ENCODE measurements around the gene RPS6KL1.
A peak's percentile ranks its signal among the peaks of the same experiment; 100 is the strongest.

Gene RPS6KL1

GRCh38 chr14:74909501-74909900, 13.6 kb downstream of the RPS6KL1 start:
- Histone ChIP-seq H2AFZ (ENCODE audit: low read depth, low read length) (no peak overlapping the region), H3K4me3 (ENCODE audit: insufficient read depth in 1 of 2, low read depth in 1 of 2, low read length in 2 of 2) (no peak overlapping the region), H2BK15ac (ENCODE audit: low read depth, poor library complexity, severe bottlenecking) (peak overlapping the region; percentile 19), H3K14ac (ENCODE audit: low read length in 2 of 2) (no peak overlapping the region), H3K4me1 (ENCODE audit: control insufficient read depth, insufficient read depth, low read depth, low read length) (peaks cover 7% of the 10 kb centered on the region), H3K9ac (ENCODE audit: low read length) (no peak overlapping the region), H2AK5ac (ENCODE audit: low read length, severe bottlenecking) (no peak overlapping the region), H3K4ac (ENCODE audit: low read depth in 1 of 2, low read length in 2 of 2) (no peak overlapping the region), H3K36me3 (ENCODE audit: control insufficient read depth in 1 of 2, insufficient read depth in 2 of 2, low read depth in 1 of 2, low read length in 2 of 2) (peaks cover 13 to 30% of the 10 kb centered on the region in 2 experiments), H3K4me2 (ENCODE audit: low read length, poor library complexity, severe bottlenecking) (no peak overlapping the region), H3K23ac (ENCODE audit: low read length in 2 of 2) (no peak overlapping the region), H3K9me3 (ENCODE audit: control insufficient read depth, low read length) (no peaks in the 10 kb centered on the region), H3K79me1 (replicated peaks; ENCODE audit: low read length, poor library complexity, severe bottlenecking) (no peaks in the 10 kb centered on the region), H2BK12ac (ENCODE audit: low read length in 2 of 2) (no peak overlapping the region), H3K27ac (ENCODE audit: low read length, poor library complexity, severe bottlenecking) (no peak overlapping the region), H2BK5ac (ENCODE audit: low read depth, low read length, poor library complexity, severe bottlenecking) (no peak overlapping the region), H2BK120ac (ENCODE audit: low read depth, low read length) (no peak overlapping the region), H4K8ac (ENCODE audit: low read length) (no peak overlapping the region), H4K91ac (ENCODE audit: low read length) (no peak overlapping the region), H3K18ac (ENCODE audit: low read depth in 1 of 2, low read length in 2 of 2) (no peak overlapping the region), H3K27me3 (ENCODE audit: control insufficient read depth in 1 of 2, insufficient read depth in 1 of 2, low read length in 2 of 2) (no peaks in the 10 kb centered on the region)
- WGBS = 91% methylated on average over 14 of the region's 14 CpGs
- DNase-seq = no peak

DNA sequence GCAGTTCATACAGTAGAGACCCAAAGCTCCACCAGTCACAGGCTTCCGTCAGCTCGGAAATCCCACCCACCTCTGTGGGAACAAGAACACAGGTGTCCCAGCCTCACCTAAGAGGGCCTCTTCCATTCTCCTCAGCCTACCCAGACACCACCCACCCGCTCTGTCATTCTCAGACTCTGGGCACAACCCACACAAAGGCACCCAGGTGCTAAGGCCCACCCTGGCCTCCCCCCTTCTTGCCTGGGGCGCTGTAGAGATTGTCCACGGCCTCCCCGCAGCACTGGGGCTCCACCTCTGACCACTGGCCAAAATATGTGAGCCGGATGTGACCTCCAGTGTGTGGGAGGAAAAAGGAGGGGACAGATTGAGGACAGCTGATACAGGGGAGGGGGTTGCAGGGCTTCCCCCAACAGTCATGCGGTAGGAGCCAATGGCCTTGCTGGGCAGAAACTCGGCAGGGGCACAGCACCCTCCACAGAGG, 14.2 kb downstream of the RPS6KL1 start:
- H3K4me3 ChIP-seq (ENCODE audit: insufficient read depth in 1 of 2, low read depth in 1 of 2, low read length in 2 of 2) = no peak overlapping the region
- H2BK5ac ChIP-seq (ENCODE audit: low read depth, low read length, poor library complexity, severe bottlenecking) = no peak overlapping the region
- no peaks in the 10 kb centered on the region for H3K27me3 ChIP-seq (ENCODE audit: control insufficient read depth in 1 of 2, insufficient read depth in 1 of 2, low read length in 2 of 2)
- H3K18ac ChIP-seq (ENCODE audit: low read depth in 1 of 2, low read length in 2 of 2) = no peak overlapping the region
- H4K91ac ChIP-seq (ENCODE audit: low read length) = peak overlapping the region; percentile 18
- H3K36me3 ChIP-seq (ENCODE audit: control insufficient read depth in 1 of 2, insufficient read depth in 2 of 2, low read depth in 1 of 2, low read length in 2 of 2) = peaks cover 19 to 30% of the 10 kb centered on the region in 2 experiments
- no peak overlapping the region for H2BK12ac ChIP-seq (ENCODE audit: low read length in 2 of 2)
- no peaks in the 10 kb centered on the region for H3K9me3 ChIP-seq (ENCODE audit: control insufficient read depth, low read length)
- H3K4me1 ChIP-seq (ENCODE audit: control insufficient read depth, insufficient read depth, low read depth, low read length) = peaks cover 7% of the 10 kb centered on the region
- 91% methylated on average over 9 of the region's 9 CpGs for WGBS
- no peak for DNase-seq
- no peak overlapping the region for H2AK5ac ChIP-seq (ENCODE audit: low read length, severe bottlenecking)
- H3K14ac ChIP-seq (ENCODE audit: low read length in 2 of 2) = no peak overlapping the region
- no peak overlapping the region for H3K9ac ChIP-seq (ENCODE audit: low read length)
- no peak overlapping the region for H3K27ac ChIP-seq (ENCODE audit: low read length, poor library complexity, severe bottlenecking)
- H2AFZ ChIP-seq (ENCODE audit: low read depth, low read length) = no peak overlapping the region
- no peak overlapping the region for H3K4ac ChIP-seq (ENCODE audit: low read depth in 1 of 2, low read length in 2 of 2)
- no peak overlapping the region for H3K23ac ChIP-seq (ENCODE audit: low read length in 2 of 2)
- no peaks in the 10 kb centered on the region for H3K79me1 ChIP-seq (replicated peaks; ENCODE audit: low read length, poor library complexity, severe bottlenecking)
- no peak overlapping the region for H4K8ac ChIP-seq (ENCODE audit: low read length)
- no peak overlapping the region for H2BK120ac ChIP-seq (ENCODE audit: low read depth, low read length)
- H3K4me2 ChIP-seq (ENCODE audit: low read length, poor library complexity, severe bottlenecking) = no peak overlapping the region
- H2BK15ac ChIP-seq (ENCODE audit: low read depth, poor library complexity, severe bottlenecking) = no peak overlapping the region

- H3K23ac ChIP-seq (ENCODE audit: low read length in 2 of 2) = no peak overlapping the region
- peaks cover 28 to 37% of the 10 kb centered on the region in 2 experiments for H3K36me3 ChIP-seq (ENCODE audit: control insufficient read depth in 1 of 2, insufficient read depth in 2 of 2, low read depth in 1 of 2, low read length in 2 of 2)
- no peak overlapping the region for H3K18ac ChIP-seq (ENCODE audit: low read depth in 1 of 2, low read length in 2 of 2)
- DNase-seq = no peak
- H2AK5ac ChIP-seq (ENCODE audit: low read length, severe bottlenecking) = no peak overlapping the region
- no peak overlapping the region for H3K14ac ChIP-seq (ENCODE audit: low read length in 2 of 2)
- no peak overlapping the region for H2BK15ac ChIP-seq (ENCODE audit: low read depth, poor library complexity, severe bottlenecking)
- peaks cover 7% of the 10 kb centered on the region for H3K4me1 ChIP-seq (ENCODE audit: control insufficient read depth, insufficient read depth, low read depth, low read length)
- no peak overlapping the region for H3K9ac ChIP-seq (ENCODE audit: low read length)
- WGBS = 94% methylated on average over 4 of the region's 6 CpGs
- no peak overlapping the region for H3K4me2 ChIP-seq (ENCODE audit: low read length, poor library complexity, severe bottlenecking)
- no peak overlapping the region for H3K4ac ChIP-seq (ENCODE audit: low read depth in 1 of 2, low read length in 2 of 2)
- H2AFZ ChIP-seq (ENCODE audit: low read depth, low read length) = no peak overlapping the region
- no peak overlapping the region for H4K8ac ChIP-seq (ENCODE audit: low read length)
- no peak overlapping the region for H3K4me3 ChIP-seq (ENCODE audit: insufficient read depth in 1 of 2, low read depth in 1 of 2, low read length in 2 of 2)
- H3K79me1 ChIP-seq (replicated peaks; ENCODE audit: low read length, poor library complexity, severe bottlenecking) = no peaks in the 10 kb centered on the region
- H2BK120ac ChIP-seq (ENCODE audit: low read depth, low read length) = no peak overlapping the region
- H3K9me3 ChIP-seq (ENCODE audit: control insufficient read depth, low read length) = no peaks in the 10 kb centered on the region
- no peak overlapping the region for H2BK5ac ChIP-seq (ENCODE audit: low read depth, low read length, poor library complexity, severe bottlenecking)
- H3K27me3 ChIP-seq (ENCODE audit: control insufficient read depth in 1 of 2, insufficient read depth in 1 of 2, low read length in 2 of 2) = no peaks in the 10 kb centered on the region
- H2BK12ac ChIP-seq (ENCODE audit: low read length in 2 of 2) = no peak overlapping the region
- H3K27ac ChIP-seq (ENCODE audit: low read length, poor library complexity, severe bottlenecking) = no peak overlapping the region
- no peak overlapping the region for H4K91ac ChIP-seq (ENCODE audit: low read length)
Observed at GRCh38 chr14:74907744-74908143, 15.3 kb downstream of the RPS6KL1 start.

DNA sequence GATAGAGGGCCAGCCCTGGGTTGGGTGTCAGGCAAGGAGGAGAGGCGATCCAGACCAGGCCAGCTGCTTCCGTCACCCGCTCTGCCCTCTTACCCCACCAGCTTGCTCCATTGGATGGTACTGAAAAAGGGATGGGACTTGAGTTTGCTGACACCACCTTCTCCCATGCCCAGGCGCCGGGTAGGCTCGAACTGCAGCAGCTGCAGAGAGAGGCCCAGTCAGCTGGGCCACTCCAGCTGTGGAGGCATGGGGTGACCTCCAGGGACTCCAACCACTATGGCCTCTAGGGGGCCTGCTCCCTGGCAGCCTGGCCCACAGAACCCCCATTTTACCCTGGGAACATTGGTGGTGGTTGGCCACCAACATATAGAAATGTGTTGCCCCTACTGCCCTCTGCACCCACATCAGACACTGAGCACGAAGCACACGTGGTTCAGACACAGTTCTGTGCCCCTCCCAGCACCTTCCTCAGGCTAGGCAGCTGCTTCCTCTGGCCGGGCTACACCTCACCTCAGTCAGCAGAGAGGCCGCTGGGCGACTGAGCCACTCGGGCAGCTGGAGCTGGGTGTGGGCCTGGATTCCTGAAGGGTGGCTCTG, 16.0 kb downstream of the RPS6KL1 start:
- Histone ChIP-seq H3K23ac (ENCODE audit: low read length in 2 of 2) (no peak overlapping the region), H3K4me3 (ENCODE audit: insufficient read depth in 1 of 2, low read depth in 1 of 2, low read length in 2 of 2) (no peak overlapping the region), H3K14ac (ENCODE audit: low read length in 2 of 2) (no peak overlapping the region), H2AK5ac (ENCODE audit: low read length, severe bottlenecking) (no peak overlapping the region), H4K91ac (ENCODE audit: low read length) (no peak overlapping the region), H2BK5ac (ENCODE audit: low read depth, low read length, poor library complexity, severe bottlenecking) (no peak overlapping the region), H3K9ac (ENCODE audit: low read length) (no peak overlapping the region), H3K9me3 (ENCODE audit: control insufficient read depth, low read length) (no peaks in the 10 kb centered on the region), H3K4ac (ENCODE audit: low read depth in 1 of 2, low read length in 2 of 2) (no peak overlapping the region), H3K27me3 (ENCODE audit: control insufficient read depth in 1 of 2, insufficient read depth in 1 of 2, low read length in 2 of 2) (no peaks in the 10 kb centered on the region), H3K4me1 (ENCODE audit: control insufficient read depth, insufficient read depth, low read depth, low read length) (peaks cover 5% of the 10 kb centered on the region), H3K4me2 (ENCODE audit: low read length, poor library complexity, severe bottlenecking) (no peak overlapping the region), H3K36me3 (ENCODE audit: control insufficient read depth in 1 of 2, insufficient read depth in 2 of 2, low read depth in 1 of 2, low read length in 2 of 2) (peaks cover 35 to 44% of the 10 kb centered on the region in 2 experiments), H2BK15ac (ENCODE audit: low read depth, poor library complexity, severe bottlenecking) (no peak overlapping the region), H2BK12ac (ENCODE audit: low read length in 2 of 2) (no peak overlapping the region), H3K27ac (ENCODE audit: low read length, poor library complexity, severe bottlenecking) (no peak overlapping the region), H3K79me1 (replicated peaks; ENCODE audit: low read length, poor library complexity, severe bottlenecking) (no peaks in the 10 kb centered on the region), H2BK120ac (ENCODE audit: low read depth, low read length) (no peak overlapping the region), H3K18ac (ENCODE audit: low read depth in 1 of 2, low read length in 2 of 2) (no peak overlapping the region), H4K8ac (ENCODE audit: low read length) (no peak overlapping the region), H2AFZ (ENCODE audit: low read depth, low read length) (no peak overlapping the region)
- 96% methylated on average over 10 of the region's 12 CpGs for WGBS
- no peak for DNase-seq

Measured in mesenchymal stem cell (in vitro differentiated cells and primary cell).